Thyroid gland (tissue), 4 donors: ENCODE results near the gene BNIPL. TPM values are rescaled to one million over a fixed set of nuclear protein-coding genes. Genes with fewer than 3 reads are reported as not detected.

Experiments used
- DNase-seq, 2 donors: peaks; one replicate each; pipeline ENCODE4 v3.0.0-alpha.2; 2019
- H3K27ac ChIP-seq, 3 donors: fragments of 200-600 bp; sonication (generic); 1 replicate in 2 of 3; 2 replicates in 1 of 3; pipeline ENCODE4 v1.5.1; 2016 to 2019; ENCODE audit warnings: mild to moderate bottlenecking in 1 of 3, moderate library complexity in 1 of 3
- H3K27me3 ChIP-seq: fragments of 200-600 bp; sonication (generic); one replicate; pipeline ENCODE4 v1.5.1; 2019
- H3K36me3 ChIP-seq, 2 donors: fragments of 200-600 bp; sonication (generic); one replicate each; pipeline ENCODE4 v1.5.1; 2016 to 2019
- H3K4me1 ChIP-seq, 2 donors: fragments of 200-600 bp; sonication (generic); one replicate each; pipeline ENCODE4 v1.5.1; 2017 to 2019
- H3K4me3 ChIP-seq, 3 donors: fragments of 200-600 bp; sonication (generic); replicated peaks in 1 of 3; 1 replicate in 2 of 3; 2 replicates in 1 of 3; pipeline ENCODE4 v1.5.1; 2016; ENCODE audit warnings: mild to moderate bottlenecking in 1 of 3
- H3K9me3 ChIP-seq: fragments of 200-600 bp; sonication (generic); one replicate; pipeline ENCODE4 v1.5.1; 2017
- CTCF ChIP-seq, 6 experiments: fragments of 200-600 bp in 3 of 6; fragments of 450-650 bp in 3 of 6; sonication (generic) in 3 of 6; IDR thresholded peaks; one replicate each; pipeline ENCODE4 v1.5.1; 2016 to 2019; ENCODE audit warnings: antibody characterized with exemption in 6 of 6, mild to moderate bottlenecking in 2 of 6, inconsistent platforms in 1 of 6, moderate library complexity in 1 of 6
- POLR2A ChIP-seq, 2 donors: fragments of 450-650 bp; IDR thresholded peaks; one replicate each; pipeline ENCODE4 v1.6.1; 2017; ENCODE audit warnings: antibody characterized with exemption in 2 of 2, mild to moderate bottlenecking in 2 of 2, moderate library complexity in 1 of 2
- WGBS, 2 donors: methylation state at CpG; one replicate each; pipeline ENCODE4 v1.1.5; 2017; 5-methylcytosine and 5-hydroxymethylcytosine counted together
- intact Hi-C: fragments of 100-400 bp; cut with DNase I; formaldehyde crosslinking; loops from one replicate; pipeline ENCODE4 v1.15.1; 2023
- total RNA-seq, 4 donors: library from RNA; depleted of rRNA; stranded (reverse); fragments of >200 nt; gene quantifications; one replicate each; pipeline ENCODE4 v1.2.3, GENCODE V29; 2016

BNIPL gene
- total RNA-seq, 4 donors from 2014 or later: 4.0 to 16.8 (median 5.0) TPM

- H3K36me3 ChIP-seq: no peaks in the 10 kb centered on the region
Observed at GRCh38 chr1:151005729-151006319, 30.6 kb upstream of the BNIPL start.

DNA sequence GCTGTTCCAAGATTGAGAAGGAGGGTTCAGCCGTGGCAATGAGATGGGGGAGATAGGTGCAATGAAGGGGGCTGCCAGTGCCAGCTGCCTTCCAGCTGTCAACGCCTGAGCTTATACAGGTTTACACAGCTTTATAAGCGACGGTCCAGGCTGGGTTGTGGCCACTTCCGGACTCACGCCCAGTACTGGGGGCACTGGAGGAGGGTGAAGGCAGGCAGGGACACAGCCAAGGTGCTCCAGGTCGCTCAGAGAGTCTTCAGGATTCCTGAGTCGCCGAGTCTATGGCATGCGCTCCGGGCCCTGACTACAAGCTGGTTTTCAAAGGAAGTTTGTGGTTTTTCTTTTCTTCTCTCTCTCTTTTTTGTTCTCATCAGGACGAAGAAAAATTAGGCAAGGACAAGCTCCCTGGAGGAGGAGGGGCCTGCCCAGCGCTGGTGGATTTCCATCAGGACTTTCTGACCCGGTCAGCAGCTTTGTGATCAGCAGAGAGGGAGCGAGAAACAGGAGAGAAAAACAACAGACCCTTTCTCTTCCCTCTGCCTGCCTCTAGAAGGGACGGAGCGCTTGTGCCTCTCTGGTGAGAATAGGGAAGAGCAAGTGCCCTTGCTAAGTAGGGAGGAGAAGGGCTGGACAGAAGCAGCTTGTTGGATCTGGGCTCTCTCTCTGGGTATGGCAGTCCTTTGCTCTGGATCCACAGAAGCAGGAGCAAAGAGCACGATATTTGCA lies 29.9 kb upstream of the BNIPL start, which contains the start of gene MINDY1:
TSS of gene MINDY1 (minus strand) at position 576 of the 726 bp plus-strand sequence. CDS start 4,285 bp downstream, outside the sequence.
- Histone ChIP-seq H3K4me1 (peaks cover 61 to 67% of the 10 kb centered on the region in 2 donors), H3K27me3 (no peaks in the 10 kb centered on the region), H3K4me3 (peak within 1 kb of the TSS; percentile 23 to 73 (median 54)), H3K9me3 (no peaks in the 10 kb centered on the region), H3K36me3 (no peaks in the 10 kb centered on the region), H3K27ac (peak within 1 kb of the TSS; percentile 71 to 98 (median 96))
- TF ChIP-seq CTCF (IDR thresholded peaks at IDR 0.05) (peak; percentile 26 to 61 (median 40)), POLR2A (IDR thresholded peaks at IDR 0.05) (peak; percentile 29 to 88)
- intact Hi-C loops: loop anchor here (5.0 kb wide), 1 partner anchor 51 kb away; the partner anchor contains the start of gene CDC42SE1
- peak; percentile 83 to 84 for DNase-seq
- WGBS, 2 donors: 0 to 2% methylated on average over 18 of the region's 18 CpGs

More at GRCh38 chr1:151005729-151006319, 30.6 kb upstream of the BNIPL start:
- intact Hi-C loops: loop anchor here (5.0 kb wide), 1 partner anchor 51 kb away; the partner anchor contains the start of gene CDC42SE1
- Histone ChIP-seq H3K4me1 (peaks cover 56 to 67% of the 10 kb centered on the region in 2 donors), H3K4me3 (peak overlapping the region; percentile 23 to 62 (median 54)), H3K27ac (peak overlapping the region; percentile 71 to 98 (median 96)), H3K9me3 (no peaks in the 10 kb centered on the region), H3K27me3 (no peaks in the 10 kb centered on the region)
- 4 to 6% methylated on average over 4 of the region's 4 CpGs for WGBS, 2 donors
- no peak for DNase-seq
- TF ChIP-seq CTCF (IDR thresholded peaks at IDR 0.05) (no peak), POLR2A (IDR thresholded peaks at IDR 0.05) (no peak)

- Histone ChIP-seq H3K27ac (peak overlapping the region; percentile 71 to 98 (median 96)), H3K4me1 (peaks cover 64 to 65% of the 10 kb centered on the region in 2 donors), H3K36me3 (no peaks in the 10 kb centered on the region), H3K27me3 (no peaks in the 10 kb centered on the region), H3K4me3 (peak overlapping the region in 1 of 3 donors; percentile 73), H3K9me3 (no peaks in the 10 kb centered on the region)
- DNase-seq: no peak
- peak in 1 of 6 experiments; percentile 19 for TF ChIP-seq CTCF (IDR thresholded peaks at IDR 0.05)
- TF ChIP-seq POLR2A (IDR thresholded peaks at IDR 0.05): no peak
- 18 to 20% methylated on average over 4 of the region's 4 CpGs for WGBS, 2 donors
- intact Hi-C loops: loop anchor here (5.0 kb wide), 1 partner anchor 49 kb away; the partner anchor contains the start of gene CDC42SE1
Observed at GRCh38 chr1:151007853-151008243, 28.5 kb upstream of the BNIPL start.

GRCh38 chr1:151008244-151009205 lies 27.9 kb upstream of the BNIPL start, which contains the start of gene PRUNE1:
TSS of gene PRUNE1 (plus strand) at chr1:151008449. CDS start at chr1:151008633, 184 bp downstream.
- H3K9me3 ChIP-seq: no peaks in the 10 kb centered on the region
- H3K27ac ChIP-seq: peak within 1 kb of the TSS; percentile 92 to 98 (median 96)
- peak within 1 kb of the TSS; percentile 71 to 89 (median 73) for H3K4me3 ChIP-seq
- peak in 1 of 2 donors; percentile 95 for TF ChIP-seq POLR2A (IDR thresholded peaks at IDR 0.05)
- no peak for TF ChIP-seq CTCF (IDR thresholded peaks at IDR 0.05)
- peak; percentile 96 for DNase-seq
- H3K36me3 ChIP-seq: no peaks in the 10 kb centered on the region
- intact Hi-C loops: loop anchor here (5.0 kb wide), 1 partner anchor 49 kb away; the partner anchor contains the start of gene CDC42SE1
- WGBS, 2 donors: 1 to 2% methylated on average over 30 to 44 of the region's 69 CpGs
- H3K27me3 ChIP-seq: no peaks in the 10 kb centered on the region
- H3K4me1 ChIP-seq: peaks cover 64% of the 10 kb centered on the region in 2 donors
